Stimulated activated CD4-positive, alpha-beta T cell treated with anti-CD3 and anti-CD28 coated beads, Interleukin-1b, Interleukin-23, amount 100 ng/mL, for 4 hours (primary cell): ENCODE measurements around the gene ITGA6.
A peak's percentile ranks its signal among the peaks of the same experiment; 100 is the strongest.

Source experiments
- DNase-seq, 2 donors: peaks; one replicate each; pipeline ENCODE4 v3.0.0-alpha.2; 2020; ENCODE audit warnings: low read depth in 2 of 2

ITGA6 gene

DNA sequence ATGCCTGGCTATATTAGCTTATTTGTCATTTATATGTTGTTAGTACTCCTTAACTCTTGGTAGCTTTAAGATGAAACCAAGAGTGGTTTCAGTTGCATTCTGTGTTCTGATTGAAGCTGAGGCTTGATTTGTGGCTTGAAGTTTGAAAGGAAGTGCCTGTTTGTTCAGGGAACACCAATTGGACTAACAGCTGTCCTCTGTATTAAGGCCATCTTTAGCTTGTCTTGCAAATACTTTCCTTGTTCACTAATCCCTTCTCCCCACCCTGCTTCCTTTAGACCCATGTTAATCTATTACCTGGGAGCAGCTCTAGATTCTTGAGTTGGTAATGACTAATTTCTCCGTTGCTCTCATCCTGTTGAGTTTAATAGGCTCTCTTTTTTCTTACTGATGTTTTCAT lies 13.4 kb downstream of the ITGA6 start:
- DNase-seq = no peak

DNA sequence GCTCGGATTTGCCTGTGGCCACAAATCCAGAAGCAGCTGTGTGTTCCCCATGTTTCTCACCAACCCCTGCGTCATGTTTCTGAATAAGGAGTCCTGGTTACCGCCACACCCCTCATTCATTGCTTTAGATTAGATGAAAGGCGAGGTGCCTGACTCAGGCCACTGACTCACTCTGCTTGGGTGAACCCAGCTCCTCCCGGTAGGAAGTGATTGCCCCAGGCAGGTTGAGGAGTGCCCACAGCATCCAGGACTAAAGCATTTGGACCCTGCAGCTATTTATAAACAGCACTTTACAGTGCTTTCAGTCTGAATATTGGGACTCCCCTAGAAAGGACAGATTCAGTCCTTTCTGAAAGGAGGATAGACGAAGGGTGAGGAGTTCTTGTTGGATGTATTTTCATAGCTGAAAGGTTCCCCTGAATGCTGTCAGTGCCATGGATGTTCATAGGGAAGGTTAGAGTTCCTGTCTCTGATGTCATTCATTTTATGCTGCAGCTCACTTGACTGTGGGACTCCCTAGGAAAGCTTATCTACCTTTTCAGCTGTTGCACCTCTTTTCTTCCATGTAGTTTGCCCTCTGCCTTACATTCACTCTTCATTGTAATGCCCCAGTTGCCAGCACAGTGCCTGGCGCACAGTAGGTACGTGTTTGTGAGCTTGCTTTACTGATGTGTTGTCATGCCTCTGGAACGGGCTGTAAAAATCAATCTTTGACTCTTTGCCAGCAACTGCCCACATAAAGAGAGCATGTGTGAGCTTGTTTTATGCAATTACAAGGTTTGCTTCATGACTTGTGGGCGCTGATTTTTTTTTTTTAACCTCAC lies 14.9 kb downstream of the ITGA6 start:
- DNase-seq = peak; percentile 25 to 53

- DNase-seq = no peak
Measured at GRCh38 chr2:172445851-172446250, 18.5 kb downstream of the ITGA6 start.

DNA sequence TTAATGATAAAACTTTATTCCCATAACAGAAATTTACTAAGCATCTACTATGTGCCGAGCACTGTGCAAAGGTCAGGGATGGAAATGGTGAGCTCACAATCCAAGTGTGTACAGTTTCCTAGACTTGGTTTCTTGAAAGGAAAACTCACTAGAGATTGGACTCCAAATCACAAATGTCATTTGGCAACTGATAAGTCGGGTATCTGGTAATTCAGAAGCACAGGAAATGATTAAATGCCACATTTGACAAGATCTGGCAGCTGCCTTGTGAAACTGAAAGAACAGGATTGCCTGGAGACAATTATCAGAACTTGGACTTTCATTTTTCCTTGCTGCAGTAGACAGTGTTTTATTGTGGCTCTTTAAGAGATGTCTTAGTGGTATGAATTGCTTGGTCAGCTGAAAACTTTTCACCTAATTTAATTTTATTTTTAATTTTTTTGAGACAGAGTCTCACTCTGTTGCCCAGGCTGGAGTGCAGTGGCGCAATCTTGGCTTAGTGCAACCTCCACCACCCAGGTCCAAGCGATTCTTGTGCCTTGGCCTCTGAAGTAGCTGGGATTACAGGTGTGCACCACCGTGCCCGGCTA lies 19.2 kb downstream of the ITGA6 start:
- no peak for DNase-seq

GRCh38 chr2:172447811-172448493 lies 20.6 kb downstream of the ITGA6 start:
- DNase-seq = no peak

GRCh38 chr2:172448544-172449267 lies 21.3 kb downstream of the ITGA6 start:
- DNase-seq = no peak

GRCh38 chr2:172449911-172450550 lies 22.6 kb downstream of the ITGA6 start:
- DNase-seq = no peak

DNA sequence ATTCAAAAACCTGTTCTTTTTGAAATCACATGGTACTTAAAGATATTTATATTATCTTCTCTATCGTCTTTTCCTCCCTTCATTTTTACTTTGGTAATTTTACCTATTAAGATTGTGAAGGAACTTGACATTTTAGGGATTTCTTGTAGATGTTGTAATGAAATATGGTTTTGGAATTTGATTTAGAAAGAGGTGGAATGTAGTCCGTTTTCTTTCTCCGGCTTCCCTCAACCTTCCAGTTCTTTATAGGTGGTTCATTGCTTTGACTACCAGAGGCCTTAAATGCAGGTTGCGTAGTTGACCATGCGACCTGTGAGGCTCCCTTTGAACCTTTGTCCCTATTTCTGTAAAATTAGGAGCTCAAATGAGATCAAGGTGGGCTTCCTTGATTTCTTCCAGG lies 24.5 kb downstream of the ITGA6 start:
- DNase-seq = no peak

- DNase-seq = no peak
Measured at GRCh38 chr2:172452845-172453244, 25.5 kb downstream of the ITGA6 start.

GRCh38 chr2:172454404-172455120 lies 27.2 kb downstream of the ITGA6 start:
- DNase-seq = no peak

GRCh38 chr2:172455121-172455515 lies 27.7 kb downstream of the ITGA6 start:
- DNase-seq = no peak

DNA sequence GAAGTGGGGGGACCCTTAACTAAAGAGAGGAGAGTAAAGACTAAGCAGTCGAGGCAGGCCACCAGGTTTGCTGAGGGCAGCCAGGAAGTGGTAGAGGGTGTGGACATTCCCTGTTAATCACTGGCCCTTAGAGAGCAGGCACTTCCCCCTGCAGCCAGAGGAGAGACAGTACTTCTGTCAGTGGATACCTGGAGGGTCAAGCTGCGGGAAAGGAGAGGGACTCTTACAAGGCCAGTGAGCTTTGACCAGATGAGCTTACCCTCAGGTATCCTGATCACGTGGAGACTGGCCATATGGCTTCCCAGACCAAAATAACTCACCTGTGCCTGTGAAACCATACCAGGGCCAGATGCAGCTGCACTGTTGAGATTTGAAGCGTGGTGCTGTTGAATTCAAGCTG lies 28.6 kb downstream of the ITGA6 start:
- DNase-seq = no peak

DNA sequence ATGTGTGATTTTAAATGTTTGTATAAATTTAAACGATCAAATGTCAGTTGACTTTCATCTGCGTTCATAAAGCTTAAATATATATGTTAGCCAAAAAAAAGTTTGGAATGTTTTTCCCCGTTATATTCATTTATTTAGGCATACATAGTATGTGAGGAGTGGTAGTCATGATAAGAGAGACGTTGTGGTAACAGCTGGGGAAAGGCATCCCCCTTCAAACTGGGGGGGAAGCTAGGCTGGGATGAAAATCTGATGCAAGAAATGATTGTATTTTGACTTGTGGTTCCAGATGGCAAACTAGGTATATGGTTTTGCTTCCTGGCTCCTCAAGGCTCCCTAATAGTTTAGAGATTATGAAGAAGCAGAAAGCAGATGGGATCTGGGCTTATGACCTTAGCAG lies 30.1 kb downstream of the ITGA6 start:
- DNase-seq = no peak

DNA sequence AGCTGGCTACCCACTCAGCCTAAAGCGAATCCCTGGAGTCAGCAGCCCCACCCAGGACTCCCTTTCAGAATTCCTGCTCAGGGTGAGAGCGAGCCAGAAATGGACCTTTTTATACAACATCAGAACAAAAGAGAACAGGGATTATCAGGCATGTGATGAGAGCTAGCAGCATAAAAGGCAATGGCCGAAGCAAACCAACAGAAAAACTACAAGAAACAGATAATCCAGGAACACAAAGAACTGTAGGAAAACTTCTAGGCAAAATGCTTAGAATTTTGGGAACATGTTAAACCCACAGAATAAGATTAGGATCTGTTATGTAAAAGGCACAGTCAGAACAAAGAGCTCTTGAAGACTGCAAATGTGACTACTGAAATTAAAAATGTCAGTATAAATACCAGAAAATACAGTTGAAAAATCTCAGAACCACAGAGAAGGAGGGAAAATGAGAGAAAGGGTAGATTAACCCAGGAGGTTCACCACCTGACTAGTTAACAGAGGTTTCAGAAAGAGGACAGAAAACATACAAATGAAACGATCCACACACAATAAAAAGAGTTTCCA lies 31.3 kb downstream of the ITGA6 start:
- no peak for DNase-seq

GRCh38 chr2:172460780-172461201 lies 33.4 kb downstream of the ITGA6 start:
- no peak for DNase-seq

DNA sequence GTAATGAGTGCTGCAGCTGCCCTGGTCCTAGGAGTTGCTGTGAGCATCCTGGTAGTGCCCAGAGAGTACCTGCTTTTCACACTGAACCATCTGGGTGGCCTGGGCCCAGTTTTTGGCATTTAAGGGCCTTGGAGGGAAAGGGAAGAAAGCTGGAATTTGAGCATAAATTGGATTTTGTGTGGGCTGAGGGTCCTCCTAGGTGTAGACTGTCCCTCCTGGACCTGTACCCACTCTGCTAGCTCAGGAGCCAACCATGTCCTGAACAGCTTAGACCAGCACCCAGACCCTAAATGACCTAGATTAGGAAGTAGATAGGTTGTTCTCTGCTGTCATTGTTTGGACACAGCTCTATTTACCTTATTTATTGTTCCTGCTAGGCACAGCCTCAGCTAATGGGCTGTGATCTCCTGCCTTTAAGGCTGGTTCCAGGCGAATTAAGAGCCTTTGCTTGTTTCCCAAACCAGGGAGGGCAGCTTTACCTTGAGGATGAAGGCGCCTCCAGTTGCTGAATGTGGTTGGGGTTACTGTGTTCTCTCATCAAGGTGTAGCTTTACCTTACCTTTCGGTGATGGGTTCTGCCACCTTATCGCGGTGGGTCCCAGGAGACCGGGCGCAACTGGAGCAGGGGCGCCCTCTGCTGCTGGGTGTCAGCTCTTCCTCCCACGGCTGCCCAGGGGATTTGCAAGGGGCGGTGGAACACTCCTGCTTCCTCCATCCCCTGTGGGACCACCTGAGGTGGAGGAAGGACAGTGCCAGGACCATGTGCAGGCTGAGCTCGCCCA lies 34.4 kb downstream of the ITGA6 start:
- DNase-seq = peak; percentile 77 to 78

DNA sequence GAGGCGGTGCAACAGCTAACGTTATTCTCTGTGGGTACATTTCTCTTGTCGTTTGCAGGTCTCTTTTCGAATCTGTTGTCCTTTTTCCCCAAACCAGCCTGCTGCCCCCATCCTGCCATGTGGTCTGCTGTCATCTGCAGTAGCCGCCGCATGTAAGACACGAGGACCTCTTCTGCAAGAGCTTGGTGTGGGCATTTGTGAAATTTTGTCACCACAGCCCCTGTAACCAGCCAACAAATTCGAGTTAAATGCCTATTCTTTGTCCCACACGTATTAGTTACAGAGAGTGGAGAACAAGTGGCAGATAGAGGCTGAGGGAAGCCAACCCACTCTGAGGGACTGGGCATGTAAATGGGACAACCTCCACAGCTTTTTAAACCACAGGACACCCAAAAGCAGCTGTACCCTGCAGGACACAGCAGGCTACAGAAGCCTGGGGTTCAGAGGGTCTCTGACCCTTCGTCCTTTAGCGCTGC lies 35.0 kb downstream of the ITGA6 start:
- no peak for DNase-seq

DNA sequence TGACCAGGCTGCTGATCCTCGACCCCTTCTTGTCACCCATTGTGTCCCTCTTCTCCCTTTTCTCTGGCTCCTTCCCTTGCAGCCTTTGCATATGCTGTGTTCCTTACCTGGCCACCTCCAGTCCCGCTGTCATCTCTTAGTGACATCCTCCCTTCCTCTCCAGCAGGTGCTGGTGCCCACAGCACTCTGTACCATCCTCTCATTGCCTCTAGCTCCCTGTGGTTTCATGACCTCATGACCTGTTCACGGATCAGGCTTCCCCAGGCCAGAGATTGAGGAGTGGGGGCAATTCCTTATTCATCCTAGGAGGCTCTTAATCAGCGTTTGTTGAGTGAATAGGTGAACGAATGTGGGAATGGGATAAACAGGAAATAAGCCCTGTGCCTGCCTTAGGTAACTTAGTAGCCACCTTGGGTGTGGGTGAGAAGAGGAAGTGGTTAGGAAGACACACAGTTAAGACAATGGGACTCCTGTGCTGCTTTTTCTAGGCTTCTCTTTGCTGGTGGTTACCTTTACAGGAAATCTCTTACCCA lies 35.5 kb downstream of the ITGA6 start:
- DNase-seq = no peak

GRCh38 chr2:172464400-172465129 lies 37.2 kb downstream of the ITGA6 start:
- no peak for DNase-seq
